GM12878 (cell line): ENCODE results near the gene CLK4. TPM values are rescaled to one million over a fixed set of nuclear protein-coding genes. Genes with fewer than 3 reads are reported as not detected.

Experiments used
- ATAC-seq: fragments of 200-7000 bp; cut with Tn5 transposase; 3 replicates; pipeline ENCODE4 v1.9.1; 2020; ENCODE audit warnings: mild to moderate bottlenecking, moderate library complexity
- BruUV-seq: library from RNA; stranded (reverse); fragments of 400-500 nt; replicated peaks from 2 replicates; lab custom pipeline; 2021; lab: Mats Ljungman, UMichigan
- CTCF ChIA-PET: fragments of 300-600 bp; sonication (Branson Sonifier 250); formaldehyde crosslinking; extraction: SDS; loops from one replicate; lab custom pipeline; 2021; ENCODE audit warnings: inconsistent platforms; lab: Yijun Ruan, JAX
- POLR2A ChIA-PET: fragments of 350-600 bp; formaldehyde crosslinking; extraction: SDS; loops from one replicate; lab custom pipeline; 2021; ENCODE audit warnings: inconsistent platforms; lab: Charles Lee
- RAD21 ChIA-PET: fragments of 300-600 bp; sonication (Branson Sonifier 250); formaldehyde crosslinking; loops from one replicate; lab custom pipeline; 2023; ENCODE audit warnings: antibody characterized with exemption; ENCODE audit not compliant: unreplicated experiment; lab: Charles Lee
- SMC1A ChIA-PET: fragments of 300-600 bp; sonication (Branson Sonifier 250); formaldehyde crosslinking; loops from one replicate; lab custom pipeline; 2023; ENCODE audit not compliant: unreplicated experiment, uncharacterized antibody; lab: Charles Lee
- DNase-seq: peaks from one replicate; pipeline ENCODE4 v3.0.0-alpha.2; 2011; ENCODE audit warnings: low read depth, low spot score
- FAIRE-seq: peaks from 3 replicates; lab custom pipeline; 2011; peaks lifted over from hg19 to GRCh38; lab: Jason Lieb, UNC
- H2AFZ ChIP-seq: 2 replicates; pipeline ENCODE4 v1.6.0; 2011; ENCODE audit warnings: low read depth, low read length, control low read depth; ENCODE audit not compliant: control insufficient read depth
- H3K27ac ChIP-seq: 2 replicates; pipeline ENCODE4 v1.5.1; 2011; ENCODE audit warnings: control low read depth; ENCODE audit not compliant: control insufficient read depth, insufficient read depth
- H3K27me3 ChIP-seq, 2 experiments: replicated peaks in 1 of 2; 2 replicates each; pipeline versions ENCODE4 v1.6.0 to v1.6.1; 2011; ENCODE audit warnings: low read length in 1 of 2; ENCODE audit not compliant: control insufficient read depth in 2 of 2, insufficient read depth in 2 of 2
- H3K36me3 ChIP-seq, 2 experiments: 2 replicates each; pipeline ENCODE4 v1.5.1; 2011; ENCODE audit warnings: low read length in 1 of 2; ENCODE audit not compliant: control insufficient read depth in 2 of 2, insufficient read depth in 2 of 2
- H3K4me1 ChIP-seq: 2 replicates; pipeline ENCODE4 v1.6.1; 2011; ENCODE audit warnings: mild to moderate bottlenecking, low read length, moderate library complexity, mixed read lengths; ENCODE audit not compliant: control insufficient read depth, insufficient read depth
- H3K4me2 ChIP-seq: 2 replicates; pipeline ENCODE4 v1.6.0; 2011; ENCODE audit warnings: control low read depth; ENCODE audit not compliant: control insufficient read depth, insufficient read depth
- H3K4me3 ChIP-seq: fragments of 200-600 bp; sonication (generic); 2 replicates; pipeline ENCODE4 v1.5.1; 2016
- H3K79me2 ChIP-seq: 2 replicates; pipeline ENCODE4 v1.6.0; 2011; ENCODE audit warnings: low read length; ENCODE audit not compliant: control insufficient read depth, insufficient read depth
- H3K9ac ChIP-seq: 2 replicates; pipeline ENCODE4 v1.8.0; 2011; ENCODE audit warnings: low read length, control low read depth, mixed read lengths; ENCODE audit not compliant: control insufficient read depth, insufficient read depth
- H3K9me3 ChIP-seq: replicated peaks from 3 replicates; pipeline ENCODE4 v1.5.1; 2011; ENCODE audit warnings: mild to moderate bottlenecking, low read length; ENCODE audit not compliant: control insufficient read depth, insufficient read depth
- H4K20me1 ChIP-seq: 2 replicates; pipeline ENCODE4 v1.6.0; 2011; ENCODE audit not compliant: control insufficient read depth, insufficient read depth
- ATF3 ChIP-seq: IDR thresholded peaks from 2 replicates; pipeline ENCODE4 v1.6.1; 2011; ENCODE audit warnings: low read depth, mild to moderate bottlenecking, low read length, moderate library complexity, borderline replicate concordance; ENCODE audit errors: extremely low read depth
- JUND ChIP-seq: IDR thresholded peaks from 2 replicates; pipeline ENCODE4 v1.6.1; 2012; ENCODE audit warnings: low read depth, mild to moderate bottlenecking, low read length, improper control_type of control experiment, moderate library complexity
- MLLT1 ChIP-seq: fragments of 450-650 bp; IDR thresholded peaks from 2 replicates; pipeline ENCODE4 v1.6.1; 2016; ENCODE audit warnings: mild to moderate bottlenecking
- SPI1 ChIP-seq: IDR thresholded peaks from 2 replicates; pipeline ENCODE4 v1.6.1; 2011; ENCODE audit warnings: low read depth, mild to moderate bottlenecking, low read length, moderate library complexity, borderline replicate concordance; ENCODE audit not compliant: insufficient read depth
- ZNF24 ChIP-seq: fragments of 450-650 bp; IDR thresholded peaks from 2 replicates; pipeline ENCODE4 v1.6.1; 2017; ENCODE audit warnings: antibody characterized with exemption, mild to moderate bottlenecking
- WGBS: methylation state at CpG from one replicate; pipeline ENCODE4 v1.1.6; 2016; ENCODE audit warnings: low lambda C conversion rate; ENCODE audit not compliant: insufficient replicate concordance, insufficient coverage; ENCODE audit errors: missing lambda C conversion rate; 5-methylcytosine and 5-hydroxymethylcytosine counted together
- in situ Hi-C: fragments of 300-500 bp; cut with MboI; formaldehyde crosslinking; loops from 9 replicates; pipeline ENCODE4 v1.14.3; 2018; ENCODE audit warnings: mixed read lengths
- intact Hi-C: fragments of 100-400 bp; cut with micrococcal nuclease; formaldehyde crosslinking; loops from one replicate; pipeline ENCODE4 v1.14.2; 2022; ENCODE audit not compliant: unreplicated experiment
- polyA plus RNA-seq, 11 experiments: library from polyadenylated mRNA; depleted of rRNA in 4 of 11; unstranded in 6 of 11; stranded (reverse) in 5 of 11; fragments of >200 nt; fragmentation: Nextera tagmentation in 4 of 11; fragmentation: Illumina TruSeq in 1 of 11; extraction: Ambion mirVana in 4 of 11; extraction: Trizol in 1 of 11; gene quantifications; 1 replicate in 1 of 11; 2 replicates in 10 of 11; pipeline versions ENCODE4 v1.2.1 to v1.2.3, GENCODE V29; 2011 to 2016; ENCODE audit warnings: inconsistent platforms in 2 of 11, missing spikeins in 2 of 11, low read depth in 1 of 11
- total RNA-seq, 4 experiments: library from RNA; depleted of rRNA in 3 of 4; stranded (reverse); fragments of >200 nt in 3 of 4; fragmentation: Illumina TruSeq in 1 of 4; extraction: Trizol in 1 of 4; gene quantifications; 2 replicates each; pipeline versions ENCODE4 v1.2.1 to v1.2.3, GENCODE V29; 2013 to 2021

The CLK4 gene
- total and polyA plus RNA-seq, 10 of the 15 experiments (the other 5 are each of a cell fraction or from before 2014, with no cell fraction given), result 13.6 to 47.9 (median 19.1) TPM

GRCh38 chr5:178630951-178631350 is 4.1 kb upstream of the CLK4 start:
- in situ Hi-C loops (no loop called here), intact Hi-C loops (no loop called here)
- ATAC-seq (no peak), FAIRE-seq (no peak), DNase-seq (no peak)
- ChIA-PET CTCF (no interaction called here), POLR2A (no interaction called here), RAD21 (interaction anchor here (0.9 kb wide), 1 partner anchor 99 kb away, joined by 3 read pairs; the partner anchor contains the start of gene ZNF354A), SMC1A (interaction anchor here (0.8 to 2.1 kb wide), 3 partner anchors 10 to 87 kb away, joined by 3 to 5 read pairs (median 4); no protein-coding TSS in a partner anchor)
- H3K9ac ChIP-seq, result no peak overlapping the region
- TF ChIP-seq SPI1 (no peak), ATF3 (no peak), ZNF24 (no peak), JUND (no peak), MLLT1 (no peak)
- H3K9me3 ChIP-seq, result no peaks in the 10 kb centered on the region; the same call in 2 of the 3 replicates
- no peaks in the 10 kb centered on the region for H3K27me3 ChIP-seq
- no peak overlapping the region for H3K4me2 ChIP-seq
- no peaks in the 10 kb centered on the region for H4K20me1 ChIP-seq
- no peak overlapping the region for H2AFZ ChIP-seq
- no TSS peak for BruUV-seq
- H3K4me1 ChIP-seq, result no peaks in the 10 kb centered on the region
- no peak overlapping the region for H3K4me3 ChIP-seq
- peaks cover 9% of the 10 kb centered on the region for H3K79me2 ChIP-seq
- H3K36me3 ChIP-seq, result no peaks in the 10 kb centered on the region
- no peak overlapping the region for H3K27ac ChIP-seq
- 0% methylated on average over 2 of the region's 2 CpGs for WGBS
